ENCODE data around the gene LRCH1. TPM values are rescaled to one million over a fixed set of nuclear protein-coding genes. Genes with fewer than 3 reads are reported as not detected.
A peak's percentile ranks its signal among the peaks of the same experiment; 100 is the strongest.

LRCH1 gene
- total RNA-seq, 1 donor from 2014 or later = 15.4 TPM

GRCh38 chr13:46698910-46699460 lies 146.0 kb downstream of the LRCH1 start:
- DNase-seq (ENCODE audit: low spot score) = no peak

- DNase-seq (ENCODE audit: low spot score) = peak; percentile 39
Measured at GRCh38 chr13:46712524-46712923, 159.6 kb downstream of the LRCH1 start.

- DNase-seq (ENCODE audit: low spot score) = no peak
Measured at GRCh38 chr13:46715363-46715762, 162.4 kb downstream of the LRCH1 start.

GRCh38 chr13:46716821-46717220 lies 163.9 kb downstream of the LRCH1 start:
- DNase-seq (ENCODE audit: low spot score) = peak; percentile 19

GRCh38 chr13:46717275-46717674 lies 164.3 kb downstream of the LRCH1 start:
- no peak for DNase-seq (ENCODE audit: low spot score)

GRCh38 chr13:46717856-46718255 lies 164.9 kb downstream of the LRCH1 start:
- DNase-seq (ENCODE audit: low spot score) = no peak

- no peak for DNase-seq (ENCODE audit: low spot score)
Measured at GRCh38 chr13:46720189-46720588, 167.2 kb downstream of the LRCH1 start.

- peak; percentile 61 for DNase-seq (ENCODE audit: low spot score)
Measured at GRCh38 chr13:46721054-46721453, 168.1 kb downstream of the LRCH1 start.

- no peak for DNase-seq (ENCODE audit: low spot score)
Measured at GRCh38 chr13:46726347-46726746, 173.4 kb downstream of the LRCH1 start.

GRCh38 chr13:46728777-46729176 lies 175.8 kb downstream of the LRCH1 start:
- DNase-seq (ENCODE audit: low spot score) = no peak

GRCh38 chr13:46731535-46731934 lies 178.6 kb downstream of the LRCH1 start:
- DNase-seq (ENCODE audit: low spot score) = no peak

- DNase-seq (ENCODE audit: low spot score) = no peak
Measured at GRCh38 chr13:46735425-46735824, 182.5 kb downstream of the LRCH1 start.

GRCh38 chr13:46736541-46737310 lies 183.8 kb downstream of the LRCH1 start:
- DNase-seq (ENCODE audit: low spot score) = no peak

- DNase-seq (ENCODE audit: low spot score) = no peak
Measured at GRCh38 chr13:46738055-46738454, 185.1 kb downstream of the LRCH1 start.

- DNase-seq (ENCODE audit: low spot score) = no peak
Measured at GRCh38 chr13:46738766-46739165, 185.8 kb downstream of the LRCH1 start.

GRCh38 chr13:46739447-46740098 lies 186.6 kb downstream of the LRCH1 start:
- no peak for DNase-seq (ENCODE audit: low spot score)

- no peak for DNase-seq (ENCODE audit: low spot score)
Measured at GRCh38 chr13:46743191-46743590, 190.2 kb downstream of the LRCH1 start.

- no peak for DNase-seq (ENCODE audit: low spot score)
Measured at GRCh38 chr13:46745062-46745461, 192.1 kb downstream of the LRCH1 start.

- no peak for DNase-seq (ENCODE audit: low spot score)
Measured at GRCh38 chr13:46745706-46746105, 192.7 kb downstream of the LRCH1 start.

GRCh38 chr13:46747031-46747820 lies 194.3 kb downstream of the LRCH1 start:
- DNase-seq (ENCODE audit: low spot score) = no peak

GRCh38 chr13:46748300-46748699 lies 195.3 kb downstream of the LRCH1 start:
- no peak for DNase-seq (ENCODE audit: low spot score)

- DNase-seq (ENCODE audit: low spot score) = no peak
Measured at GRCh38 chr13:46749951-46750350, 197.0 kb downstream of the LRCH1 start.
